HG03558 (cell line): ENCODE measurements around the gene ADCY10.

Source experiments
- ATAC-seq: cut with Tn5 transposase; IDR thresholded peaks from one replicate; pipeline ENCODE4 v1.9.1; 2021; ENCODE audit warnings: moderate number of reproducible peaks; ENCODE audit not compliant: unreplicated experiment; ENCODE audit errors: extremely low read depth

Gene ADCY10

GRCh38 chr1:167792188-167792565 lies 121.8 kb downstream of the ADCY10 start:
- no peak for ATAC-seq

- ATAC-seq = no peak
Measured at GRCh38 chr1:167791281-167792187, 122.4 kb downstream of the ADCY10 start.

- ATAC-seq = no peak
Measured at GRCh38 chr1:167790117-167790516, 123.8 kb downstream of the ADCY10 start.

- no peak for ATAC-seq
Measured at GRCh38 chr1:167789501-167789900, 124.4 kb downstream of the ADCY10 start.

GRCh38 chr1:167786502-167786901 lies 127.4 kb downstream of the ADCY10 start:
- ATAC-seq = no peak

- ATAC-seq = no peak
Measured at GRCh38 chr1:167784876-167785550, 128.9 kb downstream of the ADCY10 start.

- ATAC-seq = no peak
Measured at GRCh38 chr1:167782946-167783345, 131.0 kb downstream of the ADCY10 start.

- ATAC-seq = no peak
Measured at GRCh38 chr1:167781558-167781957, 132.4 kb downstream of the ADCY10 start.

- ATAC-seq = no peak
Measured at GRCh38 chr1:167777269-167777650, 136.7 kb downstream of the ADCY10 start.

GRCh38 chr1:167776616-167777268 lies 137.2 kb downstream of the ADCY10 start:
- no peak for ATAC-seq

- ATAC-seq = no peak
Measured at GRCh38 chr1:167776151-167776550, 137.8 kb downstream of the ADCY10 start.

GRCh38 chr1:167775178-167775577 lies 138.8 kb downstream of the ADCY10 start:
- ATAC-seq = no peak

GRCh38 chr1:167774710-167775109 lies 139.2 kb downstream of the ADCY10 start:
- no peak for ATAC-seq

GRCh38 chr1:167773516-167773915 lies 140.4 kb downstream of the ADCY10 start:
- ATAC-seq = no peak

GRCh38 chr1:167772436-167772835 lies 141.5 kb downstream of the ADCY10 start:
- no peak for ATAC-seq

- ATAC-seq = no peak
Measured at GRCh38 chr1:167770127-167770526, 143.8 kb downstream of the ADCY10 start.

- ATAC-seq = no peak
Measured at GRCh38 chr1:167767761-167768160, 146.2 kb downstream of the ADCY10 start.

- no peak for ATAC-seq
Measured at GRCh38 chr1:167766538-167766937, 147.4 kb downstream of the ADCY10 start.

- no peak for ATAC-seq
Measured at GRCh38 chr1:167765496-167765895, 148.4 kb downstream of the ADCY10 start.

- no peak for ATAC-seq
Measured at GRCh38 chr1:167764458-167765330, 149.2 kb downstream of the ADCY10 start.
